B cell (primary cell): Measurements from ENCODE around the gene NEK11.

Source experiments
- CTCF ChIP-seq: fragments of 200-600 bp; IDR thresholded peaks from one replicate; pipeline ENCODE4 v1.8.0; 2022; ENCODE audit warnings: antibody characterized with exemption, mild to moderate bottlenecking
- EZH2 ChIP-seq: IDR thresholded peaks from 2 replicates; pipeline ENCODE4 v1.6.1; 2012; ENCODE audit warnings: borderline replicate concordance, low read depth, mild to moderate bottlenecking, moderate library complexity, low read length; ENCODE audit not compliant: insufficient read depth, poor library complexity, severe bottlenecking

DNA sequence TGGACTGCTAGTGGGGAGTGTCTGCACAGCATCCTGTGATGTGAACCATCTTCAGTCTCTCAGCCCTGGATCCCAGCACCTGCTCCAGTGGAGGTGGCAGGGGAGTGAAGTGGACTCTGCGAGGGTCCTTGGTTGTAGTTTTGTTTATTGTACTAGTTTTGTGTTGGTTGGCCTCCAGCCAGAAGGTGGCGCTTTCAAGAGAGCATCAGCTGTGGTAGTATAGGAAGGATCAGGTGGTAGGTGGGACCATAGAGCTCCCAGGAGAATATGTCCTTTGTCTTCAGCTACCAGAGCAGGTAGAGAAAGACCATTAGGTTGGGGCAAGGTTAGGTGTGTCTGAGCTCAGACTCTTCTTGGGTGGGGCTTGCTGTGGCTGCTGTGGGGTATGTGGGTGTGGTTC lies 20.9 kb downstream of the NEK11 start:
- TF ChIP-seq CTCF, result no peak
- TF ChIP-seq EZH2, result no peak
